Esophagus (tissue), 2 donors: ENCODE results near the gene AHNAK2. TPM values are rescaled to one million over a fixed set of nuclear protein-coding genes. Genes with fewer than 3 reads are reported as not detected.

Experiments
- H3K27ac ChIP-seq, 2 donors: one replicate each; pipeline ENCODE4 v1.5.1; 2013; ENCODE audit warnings: low read depth in 2 of 2, mild to moderate bottlenecking in 2 of 2, inconsistent platforms in 1 of 2, low read length in 1 of 2, moderate library complexity in 1 of 2
- H3K27me3 ChIP-seq, 2 donors: one replicate each; pipeline ENCODE4 v1.6.1; 2013; ENCODE audit warnings: low read length in 2 of 2, control low read depth in 1 of 2, mild to moderate bottlenecking in 1 of 2; ENCODE audit not compliant: insufficient read depth in 2 of 2, control insufficient read depth in 1 of 2
- H3K36me3 ChIP-seq, 2 donors: one replicate each; pipeline ENCODE4 v1.6.1; 2013; ENCODE audit warnings: low read length in 1 of 2; ENCODE audit not compliant: control insufficient read depth in 2 of 2, insufficient read depth in 2 of 2
- H3K4me1 ChIP-seq, 2 donors: one replicate each; pipeline ENCODE4 v1.6.1; 2013; ENCODE audit warnings: low read length in 1 of 2; ENCODE audit not compliant: control insufficient read depth in 2 of 2, insufficient read depth in 2 of 2
- H3K4me3 ChIP-seq, 2 donors: one replicate each; pipeline ENCODE4 v1.5.1; 2013; ENCODE audit warnings: low read length in 2 of 2, mild to moderate bottlenecking in 2 of 2, low read depth in 1 of 2, moderate library complexity in 1 of 2
- H3K9me3 ChIP-seq, 2 donors: one replicate each; pipeline ENCODE4 v1.6.1; 2013; ENCODE audit warnings: mild to moderate bottlenecking in 2 of 2, low read depth in 1 of 2, low read length in 1 of 2, moderate library complexity in 1 of 2; ENCODE audit not compliant: control insufficient read depth in 2 of 2, insufficient read depth in 1 of 2
- WGBS, 2 donors: extraction: QIAGEN DNeasy Blood & Tissue Kit; methylation state at CpG; one replicate each; pipeline ENCODE4 v1.1.7; 2013; 5-methylcytosine and 5-hydroxymethylcytosine counted together
- polyA plus RNA-seq, 2 donors: library from polyadenylated mRNA; stranded (reverse); fragments of 200-250 nt; gene quantifications; one replicate each; pipeline ENCODE4 v1.2.3, GENCODE V29; 2013
- donor health status: healthy with polysubstance abuse.
- donor health status: Bipolar disorder and iron deficiency.

The AHNAK2 gene
- polyA plus RNA-seq, 2 donors = 67.4 to 104 TPM

- Histone ChIP-seq H3K27ac (no peak overlapping the region), H3K4me3 (no peak overlapping the region), H3K27me3 (no peaks in the 10 kb centered on the region), H3K4me1 (peaks cover 7 to 24% of the 10 kb centered on the region in 2 donors), H3K9me3 (no peaks in the 10 kb centered on the region), H3K36me3 (peaks cover 9 to 19% of the 10 kb centered on the region in 2 donors)
- 39 to 50% methylated on average over 8 of the region's 8 CpGs for WGBS, 2 donors
These were observed 35.1 kb upstream of the AHNAK2 start for GRCh38 chr14:105013150-105013785.

GRCh38 chr14:105012171-105012985 is 34.2 kb upstream of the AHNAK2 start:
- no peaks in the 10 kb centered on the region for H3K9me3 ChIP-seq
- H3K4me3 ChIP-seq = no peak overlapping the region
- H3K27me3 ChIP-seq = no peaks in the 10 kb centered on the region
- peaks cover 7 to 24% of the 10 kb centered on the region in 2 donors for H3K4me1 ChIP-seq
- H3K27ac ChIP-seq = no peak overlapping the region
- 51 to 69% methylated on average over 23 of the region's 23 CpGs for WGBS, 2 donors
- H3K36me3 ChIP-seq = peaks cover 9 to 25% of the 10 kb centered on the region in 2 donors

GRCh38 chr14:105011312-105011990 is 33.3 kb upstream of the AHNAK2 start:
- Histone ChIP-seq H3K27me3 (no peaks in the 10 kb centered on the region), H3K36me3 (peaks cover 9 to 29% of the 10 kb centered on the region in 2 donors), H3K27ac (no peak overlapping the region), H3K9me3 (no peaks in the 10 kb centered on the region), H3K4me1 (peaks cover 7 to 22% of the 10 kb centered on the region in 2 donors), H3K4me3 (no peak overlapping the region)
- 83 to 85% methylated on average over 29 of the region's 29 CpGs for WGBS, 2 donors

- Histone ChIP-seq H3K4me3 (no peak overlapping the region), H3K36me3 (peaks cover 9 to 29% of the 10 kb centered on the region in 2 donors), H3K9me3 (no peaks in the 10 kb centered on the region), H3K4me1 (peaks cover 7 to 24% of the 10 kb centered on the region in 2 donors), H3K27ac (no peak overlapping the region), H3K27me3 (no peaks in the 10 kb centered on the region)
- WGBS, 2 donors = 83% methylated on average over 17 of the region's 17 CpGs
These were observed 32.7 kb upstream of the AHNAK2 start for GRCh38 chr14:105010891-105011291.

- H3K4me1 ChIP-seq = peaks cover 7 to 25% of the 10 kb centered on the region in 2 donors
- 84 to 87% methylated on average over 4 of the region's 4 CpGs for WGBS, 2 donors
- H3K9me3 ChIP-seq = no peaks in the 10 kb centered on the region
- H3K27me3 ChIP-seq = no peaks in the 10 kb centered on the region
- no peak overlapping the region for H3K27ac ChIP-seq
- peaks cover 9 to 29% of the 10 kb centered on the region in 2 donors for H3K36me3 ChIP-seq
- H3K4me3 ChIP-seq = no peak overlapping the region
These were observed 31.9 kb upstream of the AHNAK2 start for GRCh38 chr14:105010106-105010505.

- Histone ChIP-seq H3K27ac (no peak overlapping the region), H3K9me3 (no peaks in the 10 kb centered on the region), H3K4me1 (peaks cover under 1 to 16% of the 10 kb centered on the region in 2 donors), H3K27me3 (no peaks in the 10 kb centered on the region), H3K36me3 (peaks cover 9 to 29% of the 10 kb centered on the region in 2 donors), H3K4me3 (no peak overlapping the region)
- 90 to 91% methylated on average over 19 of the region's 19 CpGs for WGBS, 2 donors
These were observed 29.6 kb upstream of the AHNAK2 start for GRCh38 chr14:105007593-105008264.

- Histone ChIP-seq H3K4me1 (peaks cover 0 to 12% of the 10 kb centered on the region in 2 donors), H3K9me3 (no peaks in the 10 kb centered on the region), H3K27me3 (no peaks in the 10 kb centered on the region), H3K36me3 (peaks cover 9 to 29% of the 10 kb centered on the region in 2 donors), H3K4me3 (no peak overlapping the region), H3K27ac (no peak overlapping the region)
- 82 to 87% methylated on average over 21 of the region's 21 CpGs for WGBS, 2 donors
These were observed 28.8 kb upstream of the AHNAK2 start for GRCh38 chr14:105006831-105007592.

GRCh38 chr14:105005929-105006830 is 28.0 kb upstream of the AHNAK2 start:
- Histone ChIP-seq H3K9me3 (no peaks in the 10 kb centered on the region), H3K4me1 (peaks cover 0 to 9% of the 10 kb centered on the region in 2 donors), H3K4me3 (no peak overlapping the region), H3K27me3 (no peaks in the 10 kb centered on the region), H3K36me3 (peaks cover 9 to 22% of the 10 kb centered on the region in 2 donors), H3K27ac (no peak overlapping the region)
- WGBS, 2 donors = 82 to 89% methylated on average over 21 of the region's 21 CpGs
